Measurements from ENCODE around the gene RIPK1.
"Not testable (repeated sequence)": the region's sequence is repeated elsewhere in the genome, so short reads cannot be mapped to it uniquely, and the experiment has no call there.

The RIPK1 gene

DNA sequence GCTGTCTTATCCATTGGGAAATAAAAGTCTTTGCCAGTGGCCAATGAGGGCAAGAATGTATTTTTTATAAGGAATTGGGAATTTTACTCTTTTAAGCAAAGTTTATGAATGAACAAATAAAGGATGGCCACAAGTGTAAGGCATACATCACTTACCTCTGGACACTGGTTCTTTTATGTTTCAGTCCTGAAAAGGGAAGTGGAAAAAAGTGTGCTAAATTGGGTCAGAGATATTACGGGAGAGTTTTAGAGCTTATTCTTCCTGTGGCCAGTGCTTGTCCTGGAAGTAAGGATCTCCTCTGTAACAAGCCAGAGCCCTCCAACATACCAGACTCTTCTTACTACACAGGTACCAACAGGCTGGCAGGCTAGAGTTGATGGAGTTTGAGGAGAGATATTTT lies 22.5 kb upstream of the RIPK1 start:
- no peak for DNase-seq (ENCODE audit: low spot score)

DNA sequence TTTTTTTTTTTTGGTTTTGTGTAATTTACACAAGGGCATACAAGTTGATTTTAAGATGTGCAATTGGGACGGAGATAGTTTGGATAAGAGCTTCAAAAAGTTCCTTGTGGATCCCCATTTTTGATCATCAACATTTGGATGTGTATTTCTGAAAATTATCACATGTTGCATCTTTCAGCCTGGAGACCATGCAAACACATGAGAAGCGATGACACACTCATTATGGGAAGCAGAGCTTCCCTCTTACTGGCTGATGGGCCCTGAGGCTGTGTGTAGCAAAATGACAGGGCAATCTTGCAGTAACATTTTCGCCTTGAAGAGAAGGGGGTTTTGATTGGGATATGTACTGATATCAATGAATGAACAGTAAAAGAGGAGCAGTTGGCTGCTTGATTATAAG lies 22.0 kb upstream of the RIPK1 start:
- DNase-seq (ENCODE audit: low spot score): no peak

DNA sequence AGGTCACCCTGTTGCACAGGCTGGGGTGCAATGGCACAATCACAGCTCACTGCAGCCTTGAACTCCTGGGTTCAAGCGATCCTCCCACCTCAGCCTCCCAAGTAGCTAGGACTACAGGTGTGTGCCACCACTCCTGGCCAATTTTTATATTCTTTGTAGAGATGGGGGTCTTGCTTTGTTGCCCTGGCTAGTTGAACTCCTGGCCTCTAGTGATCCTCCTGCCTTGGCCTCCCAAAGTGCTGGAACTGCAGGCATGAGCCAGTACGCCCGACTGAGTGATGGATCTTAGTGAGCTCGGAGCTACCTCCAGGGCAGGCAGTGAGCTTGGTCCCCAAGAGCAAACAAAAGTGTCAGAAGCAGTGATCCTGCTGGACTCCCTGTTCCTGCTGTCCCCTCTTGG lies 20.3 kb upstream of the RIPK1 start:
- DNase-seq (ENCODE audit: low spot score): not testable (repeated sequence)

DNA sequence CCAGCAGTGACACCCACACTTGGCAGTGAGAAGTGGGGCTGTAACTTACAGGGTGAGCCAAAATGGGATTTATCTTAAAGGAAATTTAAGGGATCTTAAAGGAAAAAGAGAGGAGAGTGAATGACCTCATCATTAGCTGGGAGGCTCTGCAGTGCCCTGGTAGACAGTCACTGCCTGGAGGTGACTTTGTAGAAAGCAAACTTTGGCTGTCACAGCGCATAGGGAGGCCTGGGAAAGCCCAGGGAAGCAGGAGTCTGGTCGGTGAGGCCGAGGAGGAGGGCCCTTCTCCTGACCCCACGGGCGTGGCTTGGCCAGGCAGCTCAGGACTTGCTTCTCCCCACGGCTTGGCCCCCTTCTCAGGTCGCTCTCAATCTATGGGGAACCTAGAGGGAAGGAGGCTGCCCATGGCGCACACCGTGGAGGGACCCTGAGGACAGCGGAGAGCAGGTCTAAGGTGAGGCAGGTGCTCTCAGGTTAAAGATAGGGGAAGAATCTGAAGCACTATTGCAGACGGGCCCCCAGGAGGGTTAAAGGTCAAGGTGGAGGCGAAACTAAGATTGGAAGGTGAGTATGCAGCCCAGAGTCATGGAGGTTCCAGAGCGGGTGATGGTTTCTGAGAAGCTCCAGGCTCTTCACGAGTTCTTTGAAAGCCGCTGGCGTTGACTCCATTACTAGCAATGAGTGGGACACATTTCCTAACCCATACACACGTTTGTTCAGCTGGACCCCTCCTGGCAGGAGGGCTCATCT lies 15.6 kb upstream of the RIPK1 start:
- no peak for DNase-seq (ENCODE audit: low spot score)

DNA sequence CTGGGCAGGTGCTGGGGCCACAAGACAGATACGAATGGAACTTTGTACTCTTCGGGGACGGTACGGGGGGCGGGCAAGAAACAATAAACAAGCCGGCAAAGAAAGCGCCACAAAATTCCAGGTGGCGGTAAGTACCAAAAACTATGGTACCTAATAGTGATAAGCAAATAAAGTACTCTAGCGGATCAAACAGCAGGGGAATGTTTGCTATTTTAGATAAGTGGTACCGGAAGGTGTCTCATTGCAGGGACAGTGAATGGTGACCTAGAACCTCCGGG lies 15.1 kb upstream of the RIPK1 start:
- DNase-seq (ENCODE audit: low spot score): no peak

DNA sequence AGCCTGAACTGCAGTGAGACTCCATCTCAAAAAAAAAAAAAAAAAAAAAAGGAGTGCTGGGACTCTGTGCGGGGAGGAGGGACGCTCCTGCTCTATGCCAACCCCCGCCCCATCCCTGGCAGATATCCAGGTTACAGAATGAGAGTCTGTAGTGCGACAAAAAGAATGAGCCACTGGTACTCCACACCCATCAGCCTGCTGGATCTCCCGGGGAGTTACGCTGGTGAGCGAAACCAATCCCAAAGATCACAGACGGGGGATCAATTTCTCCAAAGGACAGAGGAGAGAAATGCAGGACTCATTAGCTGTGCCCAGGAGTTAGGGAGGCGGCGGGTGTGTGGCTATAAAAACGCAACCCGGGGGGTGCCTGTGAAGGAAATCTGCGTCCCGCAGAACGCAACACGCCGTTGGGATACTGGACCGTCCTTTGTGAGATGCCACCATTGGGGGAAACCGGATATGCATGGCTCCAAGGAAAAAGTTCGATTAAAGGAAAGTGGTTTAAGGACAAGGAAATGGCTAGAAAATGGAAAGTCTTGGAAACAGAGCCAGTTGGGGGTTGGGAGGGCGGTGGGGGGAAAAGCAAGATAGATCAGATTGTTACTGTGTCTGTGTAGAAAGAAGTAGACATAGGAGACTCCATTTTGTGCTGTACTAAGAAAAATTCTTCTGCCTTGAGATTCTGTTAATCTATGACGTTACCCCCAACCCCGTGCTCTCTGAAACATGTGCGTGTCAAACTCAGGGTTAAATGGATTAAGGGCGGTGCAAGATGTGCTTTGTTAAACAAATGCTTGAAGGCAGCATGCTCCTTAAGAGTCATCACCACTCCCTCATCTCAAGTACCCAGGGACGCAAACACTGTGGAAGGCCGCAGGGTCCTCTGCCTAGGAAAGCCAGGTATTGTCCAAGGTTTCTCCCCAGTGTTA lies 13.8 kb upstream of the RIPK1 start:
- not testable (repeated sequence) for DNase-seq (ENCODE audit: low spot score)

DNA sequence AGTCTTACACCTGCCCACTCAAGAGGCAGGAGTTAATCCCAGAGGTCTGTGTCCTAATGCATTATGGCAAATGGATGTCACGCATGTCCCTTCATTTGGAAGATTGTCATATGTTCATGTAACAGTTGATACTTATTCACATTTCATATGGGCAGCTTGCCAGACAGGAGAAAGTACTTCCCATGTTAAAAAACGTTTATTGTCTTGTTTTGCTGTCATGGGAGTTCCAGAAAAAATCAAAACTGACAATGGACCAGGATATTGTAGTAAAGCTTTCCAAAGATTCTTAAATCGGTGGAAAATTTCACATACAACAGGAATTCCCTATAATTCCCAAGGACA lies 13.2 kb upstream of the RIPK1 start:
- DNase-seq (ENCODE audit: low spot score): not testable (repeated sequence)

DNA sequence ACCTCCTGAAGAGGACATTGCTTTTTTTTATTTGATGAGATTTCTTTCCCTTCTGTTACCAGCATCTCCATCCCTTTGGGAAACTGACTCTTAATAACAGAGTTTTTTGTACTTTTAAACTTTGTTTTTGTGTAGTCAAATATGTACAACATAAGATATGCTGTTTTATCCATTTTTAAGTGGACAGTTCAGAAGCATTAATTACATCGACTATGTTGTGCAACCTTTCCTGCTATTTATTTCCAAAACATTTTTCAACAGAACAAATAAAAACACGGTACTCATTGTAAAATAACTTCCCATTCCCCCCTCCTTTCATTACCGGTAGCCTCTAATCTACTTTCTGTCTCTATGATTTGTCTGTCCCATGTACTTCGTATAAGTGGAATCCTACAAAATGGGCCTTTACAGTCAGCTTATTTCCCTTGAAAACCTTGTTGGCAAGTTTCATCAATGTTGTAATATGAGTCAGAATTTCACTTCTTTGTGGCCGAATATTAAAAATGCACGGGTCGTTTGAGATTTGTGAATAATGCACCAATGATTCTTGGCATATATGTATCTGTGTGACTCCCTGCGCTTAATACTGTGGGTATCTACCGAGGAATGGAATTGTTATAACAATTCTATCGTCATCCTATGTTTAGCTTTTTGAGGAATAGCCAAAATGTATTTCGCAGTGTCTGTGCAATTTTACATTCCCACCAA lies 11.1 kb upstream of the RIPK1 start:
- no peak for DNase-seq (ENCODE audit: low spot score)

DNA sequence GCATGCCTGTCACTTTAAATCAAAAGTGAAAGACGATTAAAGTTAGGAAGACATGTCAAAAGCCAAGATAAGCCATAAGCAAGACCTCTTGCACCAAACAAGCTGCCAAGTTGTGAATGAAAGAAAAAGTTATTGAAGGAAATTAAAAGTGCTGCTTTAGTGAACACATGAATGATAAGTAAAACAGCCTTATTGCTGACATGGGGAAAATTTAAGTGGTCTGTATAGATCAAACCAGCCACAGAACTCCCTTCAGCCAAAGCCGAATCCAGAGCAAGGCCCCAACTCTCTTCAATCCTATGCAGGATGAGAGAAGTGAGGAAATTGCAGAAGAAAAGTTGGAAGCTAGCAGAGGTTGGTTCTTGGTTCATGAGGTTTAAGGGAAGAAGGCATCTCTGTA lies 9.3 kb upstream of the RIPK1 start:
- no peak for DNase-seq (ENCODE audit: low spot score)

DNA sequence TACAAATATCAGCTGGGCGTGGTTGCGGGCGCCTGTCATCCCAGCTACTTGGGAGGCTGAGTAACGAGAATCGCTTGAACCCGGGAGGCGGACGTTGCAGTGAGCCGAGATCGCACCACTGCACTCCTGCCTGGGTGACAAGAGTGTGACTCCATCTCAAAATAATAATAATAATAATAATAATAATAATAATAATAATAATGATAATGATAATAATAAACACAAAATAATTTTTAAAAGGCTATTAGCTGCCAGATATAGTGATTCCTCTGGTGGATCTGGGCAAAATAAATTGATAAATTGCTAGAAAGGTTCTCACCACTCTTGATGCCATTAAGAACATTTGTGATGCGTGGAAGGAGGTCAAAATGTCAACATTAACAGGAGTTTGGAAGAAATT lies 8.2 kb upstream of the RIPK1 start:
- not testable (repeated sequence) for DNase-seq (ENCODE audit: low spot score)

DNA sequence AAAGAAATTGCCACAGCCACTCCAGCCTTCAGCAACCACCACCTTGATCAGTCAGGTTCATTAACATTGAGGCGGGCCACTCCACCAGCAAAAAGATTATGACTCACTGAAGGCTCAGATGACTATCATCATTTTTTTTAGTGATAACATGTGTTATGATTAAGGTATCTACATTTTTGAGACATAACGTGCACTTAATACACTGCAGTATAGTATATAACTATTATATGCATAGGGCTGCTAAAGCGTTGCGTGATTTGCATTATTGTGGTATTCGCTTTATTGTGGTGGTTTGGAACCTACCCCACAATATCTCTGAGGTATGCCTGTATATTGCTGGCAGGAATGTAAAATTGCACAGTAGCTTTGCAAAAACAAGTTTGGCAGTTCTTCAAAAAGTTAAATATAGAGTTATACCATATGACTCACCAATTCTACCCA lies 6.8 kb upstream of the RIPK1 start:
- no peak for DNase-seq (ENCODE audit: low spot score)

DNA sequence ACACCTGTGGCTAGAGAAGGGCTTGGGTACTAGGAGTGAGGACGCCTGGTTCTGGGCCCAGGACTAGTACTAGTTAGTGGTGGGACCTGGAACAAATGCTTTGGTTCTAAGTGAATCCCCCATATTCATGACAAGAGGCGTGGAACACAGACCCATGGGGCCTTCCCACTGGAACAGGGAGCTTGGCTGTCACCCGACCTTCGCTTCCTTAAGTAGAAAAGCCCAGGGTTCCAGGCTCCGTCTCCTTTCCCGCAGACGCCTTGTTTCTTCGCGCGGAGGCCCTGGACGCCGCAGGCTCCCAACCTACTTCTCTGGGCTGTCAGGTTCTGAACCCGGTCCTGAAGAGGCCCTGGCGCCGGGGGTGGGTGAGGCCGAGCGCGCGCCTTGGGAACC lies 5.0 kb upstream of the RIPK1 start:
- not testable (repeated sequence) for DNase-seq (ENCODE audit: low spot score)

DNA sequence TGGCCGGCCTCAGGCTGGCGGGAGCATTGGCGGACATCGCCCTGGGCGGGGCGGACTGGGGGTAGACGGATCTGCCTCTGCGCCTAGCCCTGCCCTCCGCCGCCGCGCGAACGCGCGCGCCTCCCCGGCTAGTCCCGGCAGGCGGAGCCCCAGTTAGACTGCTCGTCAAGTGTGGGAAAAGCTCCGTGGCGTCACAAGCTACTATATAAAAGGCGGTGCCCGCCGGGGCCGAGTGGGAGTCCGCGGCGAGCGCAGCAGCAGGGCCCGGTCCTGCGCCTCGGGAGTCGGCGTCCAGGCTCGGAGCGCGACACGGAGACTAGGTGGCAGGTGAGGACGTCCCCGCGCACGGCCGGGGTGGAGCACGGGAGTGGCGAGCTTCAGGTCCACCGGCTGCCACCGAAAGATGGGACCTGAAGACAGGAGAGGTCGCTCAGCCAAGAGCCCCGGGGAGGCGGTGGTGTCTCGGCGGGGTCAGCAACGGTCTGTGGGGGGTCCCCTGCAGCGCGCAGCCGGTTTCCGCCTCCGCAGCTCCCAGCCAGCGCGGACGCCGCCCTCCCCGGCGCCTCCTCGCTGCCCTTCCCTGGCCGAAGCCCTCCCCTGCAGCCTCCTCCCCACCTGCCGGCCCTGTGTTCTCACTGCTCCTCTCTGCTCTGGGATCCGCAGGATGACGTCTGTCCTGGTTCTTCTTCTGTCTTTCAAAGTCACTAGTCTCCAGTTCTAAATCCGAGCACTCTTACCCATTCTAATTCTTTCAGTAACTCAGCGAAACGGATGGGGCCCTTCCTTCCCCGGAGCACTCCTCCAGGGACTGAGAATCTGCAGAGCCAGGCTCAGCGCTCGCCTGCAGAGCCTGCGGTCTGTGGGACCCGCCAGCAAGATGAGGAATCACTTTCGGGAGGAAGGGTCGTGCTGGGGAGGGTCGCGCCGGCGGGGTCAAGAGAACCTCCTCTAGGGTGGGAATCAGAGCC lies 4.3 kb upstream of the RIPK1 start:
- peak; percentile 89 for DNase-seq (ENCODE audit: low spot score)

DNA sequence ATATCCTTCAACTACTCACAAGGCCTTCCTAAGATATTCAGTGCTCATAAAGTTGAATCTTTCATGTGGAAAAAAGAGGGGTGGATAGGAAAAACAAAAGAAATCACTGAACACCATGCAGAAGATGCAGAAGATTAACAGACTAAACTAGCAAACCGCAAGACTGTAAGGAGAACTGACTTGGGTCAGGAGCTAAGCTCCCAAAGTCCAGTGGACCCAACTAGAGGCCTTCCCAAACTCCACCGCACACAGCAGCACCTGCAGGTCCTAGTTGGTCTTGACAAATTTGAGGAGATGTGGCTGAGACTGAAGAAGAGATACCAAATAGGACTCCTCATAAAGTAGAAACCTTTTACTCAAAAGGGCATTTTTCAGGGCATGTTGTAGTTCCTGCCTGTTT lies 3.3 kb downstream of the RIPK1 start:
- DNase-seq (ENCODE audit: low spot score): no peak

DNA sequence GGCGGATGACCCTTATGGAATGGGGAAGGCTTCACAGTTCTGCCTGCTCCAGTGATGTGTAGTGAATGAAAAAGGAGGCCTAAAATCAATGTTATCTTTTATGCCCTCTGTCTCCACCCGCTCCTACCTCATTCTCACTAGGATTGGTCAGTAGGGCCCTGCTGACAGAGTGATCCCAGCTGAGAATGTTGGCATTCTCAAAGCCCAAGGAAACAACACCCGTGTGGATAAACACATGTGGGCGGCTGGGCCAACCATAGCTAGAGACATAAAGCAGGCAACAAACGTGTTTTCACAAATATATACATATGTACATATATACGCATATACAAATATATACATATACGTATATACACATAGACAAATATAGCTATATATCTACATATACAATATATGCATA lies 4.5 kb downstream of the RIPK1 start:
- DNase-seq (ENCODE audit: low spot score): no peak

DNA sequence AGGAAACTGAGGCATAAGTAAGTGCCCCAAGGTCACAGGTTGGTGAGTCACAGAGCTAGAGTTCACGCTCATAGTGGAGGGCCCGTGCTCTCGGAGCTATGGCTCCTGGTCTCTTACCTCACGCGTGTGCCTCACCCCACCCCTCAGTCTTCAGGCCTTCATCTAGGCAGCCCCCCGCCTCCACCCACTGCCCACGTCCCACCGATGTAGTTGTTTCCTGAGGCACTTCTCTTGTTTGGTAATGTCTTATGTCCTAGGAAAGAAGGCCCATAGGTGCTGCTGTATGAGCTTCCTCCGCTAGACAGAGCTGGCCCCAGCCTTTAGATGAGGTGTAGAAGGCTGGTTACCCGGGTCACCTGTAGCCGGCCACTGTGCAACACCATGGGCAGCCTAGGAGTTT lies 5.1 kb downstream of the RIPK1 start:
- no peak for DNase-seq (ENCODE audit: low spot score)

DNA sequence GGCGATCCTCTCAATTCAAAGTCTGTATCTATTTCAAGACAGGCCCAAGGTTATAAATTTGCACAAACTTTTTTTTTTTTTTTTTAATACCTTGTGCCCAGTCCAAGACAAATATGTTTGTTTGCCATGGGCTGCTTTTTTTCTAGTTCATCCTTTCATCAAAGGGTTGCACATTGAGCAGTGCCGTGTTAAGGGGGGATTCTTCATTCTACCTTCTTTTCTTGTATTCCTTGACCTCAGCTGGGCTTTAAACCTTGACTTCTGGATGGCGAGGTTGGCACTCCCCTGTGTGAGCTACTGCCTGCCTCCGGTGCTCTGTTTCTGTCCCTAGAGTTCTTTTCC lies 7.4 kb downstream of the RIPK1 start:
- no peak for DNase-seq (ENCODE audit: low spot score)

DNA sequence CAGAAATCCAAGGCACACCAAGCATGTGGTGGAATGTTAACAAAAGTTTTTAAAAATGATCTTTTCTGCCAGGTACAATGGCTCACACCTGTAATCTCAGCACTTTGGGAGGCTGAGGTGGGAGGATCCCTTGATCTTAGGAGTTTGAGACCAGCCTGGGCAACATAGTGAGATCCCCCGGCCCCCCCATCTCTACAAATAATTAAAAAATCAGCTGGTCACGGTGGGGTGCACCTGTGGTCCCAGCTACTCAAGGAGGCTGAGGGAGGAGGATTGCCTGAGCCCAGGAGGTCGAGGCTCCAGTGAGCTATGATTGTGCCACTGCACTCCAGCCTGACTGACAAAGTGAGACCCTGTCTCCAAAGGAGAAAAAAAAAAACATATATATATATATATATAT lies 8.0 kb downstream of the RIPK1 start:
- DNase-seq (ENCODE audit: low spot score): no peak

DNA sequence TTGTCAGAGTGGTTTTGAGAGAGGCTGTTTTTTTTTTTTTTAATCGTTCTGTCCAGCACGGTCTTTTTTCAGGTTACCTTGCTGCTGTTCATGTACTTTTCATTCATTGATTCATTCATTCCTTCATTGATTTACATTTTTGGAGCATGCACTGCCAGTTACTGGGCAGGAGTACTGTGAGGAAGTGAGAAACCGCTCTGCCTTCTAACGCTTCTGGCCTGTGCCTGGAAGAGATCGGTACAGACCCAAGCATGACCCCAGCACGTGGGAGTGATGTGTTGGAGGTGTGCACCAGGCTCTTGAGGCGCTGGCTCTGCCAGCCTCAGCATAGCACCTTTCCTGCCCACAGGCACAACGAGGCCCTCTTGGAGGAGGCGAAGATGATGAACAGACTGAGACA lies 9.1 kb downstream of the RIPK1 start:
- no peak for DNase-seq (ENCODE audit: low spot score)

DNA sequence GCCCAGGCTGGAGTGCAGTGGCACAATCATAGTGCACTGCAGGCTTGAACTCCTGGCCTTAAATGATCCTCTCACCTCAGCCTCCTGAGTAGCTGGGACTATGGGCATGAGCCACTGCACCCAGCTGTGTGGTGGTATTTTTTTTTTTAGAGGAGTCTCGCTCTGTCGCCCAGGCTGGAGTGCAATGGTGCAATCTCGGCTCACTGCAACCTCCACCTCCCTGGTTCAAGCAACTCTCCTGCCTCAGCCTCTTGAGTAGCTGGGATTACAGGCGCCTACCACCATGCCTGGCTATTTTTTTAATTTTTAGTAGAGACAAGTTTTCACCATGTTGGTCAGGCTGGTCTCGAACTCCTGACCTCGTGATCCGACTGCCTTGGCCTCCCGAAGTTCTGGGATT lies 10.7 kb downstream of the RIPK1 start:
- not testable (repeated sequence) for DNase-seq (ENCODE audit: low spot score)

DNA sequence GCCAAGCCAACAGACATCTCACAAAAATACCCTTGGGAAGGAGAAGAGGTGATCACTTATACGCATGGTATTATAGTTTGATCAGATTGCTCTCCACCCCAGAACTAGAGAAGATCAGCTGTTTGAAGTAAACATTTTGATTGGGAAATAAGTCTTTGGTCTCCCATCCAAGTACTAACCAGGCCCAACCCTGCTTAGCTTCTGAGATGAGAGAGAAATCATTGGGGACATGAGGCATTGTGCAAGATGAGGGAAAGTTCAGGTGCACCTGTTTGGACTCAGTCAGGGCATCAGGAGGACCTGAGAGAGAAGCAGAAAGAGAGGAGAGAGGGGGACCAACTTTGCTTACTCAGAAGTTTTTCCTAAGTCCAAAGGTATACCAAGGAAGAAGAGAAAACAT lies 11.4 kb downstream of the RIPK1 start:
- no peak for DNase-seq (ENCODE audit: low spot score)

DNA sequence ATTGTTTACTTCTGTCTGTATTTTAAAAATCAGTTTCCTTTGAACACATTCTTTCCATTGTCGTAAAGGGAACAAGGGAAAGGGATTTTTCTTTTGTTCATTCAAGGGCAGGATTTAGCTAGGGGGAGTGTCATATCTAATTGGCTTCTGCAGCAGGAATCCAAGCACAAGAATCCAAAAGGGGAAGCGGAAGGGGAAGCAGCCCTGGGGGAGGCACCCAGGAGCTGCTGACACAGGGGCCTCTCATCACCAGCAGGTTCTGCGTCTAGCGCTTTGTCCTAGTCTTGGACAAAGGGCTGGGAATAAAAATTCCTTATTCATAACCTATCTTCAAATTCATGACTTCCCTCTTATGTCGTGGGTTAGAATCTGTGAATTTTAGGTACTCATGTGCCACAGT lies 13.7 kb downstream of the RIPK1 start:
- no peak for DNase-seq (ENCODE audit: low spot score)

All from HuH-7 (cell line).